IPS DF 4.7 (cell line): ENCODE results near the gene HTT-AS.

Experiments
- DNase-seq: peaks from one replicate; pipeline ENCODE4 v3.0.0-alpha.2; 2013; ENCODE audit warnings: low spot score; ENCODE audit errors: extremely low read depth

Gene HTT-AS

DNA sequence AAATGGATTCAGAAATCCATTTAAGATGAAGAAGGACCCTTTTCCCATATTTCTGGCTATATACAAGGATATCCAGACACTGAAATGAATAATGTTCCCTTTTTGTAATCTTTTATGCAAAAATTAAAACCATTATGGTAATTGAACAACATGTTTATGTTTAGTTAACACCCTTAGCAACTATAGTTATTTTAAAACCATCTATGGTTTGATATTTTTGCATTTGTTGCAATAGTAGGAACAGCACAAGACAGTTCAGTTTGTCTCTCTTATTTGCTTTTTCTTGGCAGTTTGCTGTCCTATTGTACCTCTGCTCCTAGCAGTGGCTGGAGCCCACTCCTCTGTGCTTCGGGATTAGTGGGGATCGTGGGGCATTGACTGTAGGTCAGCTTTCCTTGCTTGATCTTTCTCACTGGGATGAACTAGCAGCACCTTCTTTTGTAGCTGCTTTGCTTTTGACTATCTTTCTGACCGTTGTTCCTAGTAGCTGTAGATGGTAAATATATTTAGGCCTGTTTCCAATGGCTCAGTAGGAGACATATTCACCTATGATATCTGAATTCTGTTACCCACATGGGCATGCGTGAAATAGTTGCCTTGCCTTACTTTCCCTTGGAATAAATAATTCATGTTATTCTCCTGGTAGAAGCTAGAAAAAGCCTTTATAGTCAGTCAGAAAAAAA lies 12.9 kb upstream of the HTT-AS start:
- no peak for DNase-seq

- DNase-seq, result no peak
These were observed 11.8 kb upstream of the HTT-AS start for GRCh38 chr4:3085948-3086670.

DNA sequence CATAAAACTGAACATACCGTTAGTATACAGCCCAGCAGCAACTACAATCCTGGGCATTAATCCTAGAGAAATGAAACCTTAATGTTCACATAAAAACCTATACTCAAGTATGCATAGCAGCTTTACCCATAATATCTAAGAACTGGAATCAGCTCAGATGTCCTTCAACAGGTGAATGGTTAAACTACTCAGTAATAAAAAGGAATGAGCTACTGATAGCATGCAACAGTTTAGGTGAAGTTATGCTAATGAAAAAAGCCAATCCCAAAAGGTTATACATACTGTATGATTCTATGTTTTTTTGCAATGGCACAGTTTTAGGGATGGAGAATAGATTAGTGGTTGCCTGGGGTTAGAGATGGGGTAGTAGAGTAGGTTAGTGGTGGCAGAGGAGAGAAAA lies 9.4 kb upstream of the HTT-AS start:
- DNase-seq, result no peak

- DNase-seq, result no peak
These were observed 8.7 kb upstream of the HTT-AS start for GRCh38 chr4:3082925-3083515.

GRCh38 chr4:3079694-3080123 lies 5.4 kb upstream of the HTT-AS start:
- DNase-seq, result no peak

GRCh38 chr4:3077796-3078195 lies 3.5 kb upstream of the HTT-AS start:
- no peak for DNase-seq

DNA sequence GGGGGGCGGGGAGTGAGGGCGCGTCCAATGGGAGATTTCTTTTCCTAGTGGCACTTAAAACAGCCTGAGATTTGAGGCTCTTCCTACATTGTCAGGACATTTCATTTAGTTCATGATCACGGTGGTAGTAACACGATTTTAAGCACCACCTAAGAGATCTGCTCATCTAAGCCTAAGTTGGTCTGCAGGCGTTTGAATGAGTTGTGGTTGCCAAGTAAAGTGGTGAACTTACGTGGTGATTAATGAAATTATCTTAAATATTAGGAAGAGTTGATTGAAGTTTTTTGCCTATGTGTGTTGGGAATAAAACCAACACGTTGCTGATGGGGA lies 1.3 kb upstream of the HTT-AS start:
- no peak for DNase-seq

DNA sequence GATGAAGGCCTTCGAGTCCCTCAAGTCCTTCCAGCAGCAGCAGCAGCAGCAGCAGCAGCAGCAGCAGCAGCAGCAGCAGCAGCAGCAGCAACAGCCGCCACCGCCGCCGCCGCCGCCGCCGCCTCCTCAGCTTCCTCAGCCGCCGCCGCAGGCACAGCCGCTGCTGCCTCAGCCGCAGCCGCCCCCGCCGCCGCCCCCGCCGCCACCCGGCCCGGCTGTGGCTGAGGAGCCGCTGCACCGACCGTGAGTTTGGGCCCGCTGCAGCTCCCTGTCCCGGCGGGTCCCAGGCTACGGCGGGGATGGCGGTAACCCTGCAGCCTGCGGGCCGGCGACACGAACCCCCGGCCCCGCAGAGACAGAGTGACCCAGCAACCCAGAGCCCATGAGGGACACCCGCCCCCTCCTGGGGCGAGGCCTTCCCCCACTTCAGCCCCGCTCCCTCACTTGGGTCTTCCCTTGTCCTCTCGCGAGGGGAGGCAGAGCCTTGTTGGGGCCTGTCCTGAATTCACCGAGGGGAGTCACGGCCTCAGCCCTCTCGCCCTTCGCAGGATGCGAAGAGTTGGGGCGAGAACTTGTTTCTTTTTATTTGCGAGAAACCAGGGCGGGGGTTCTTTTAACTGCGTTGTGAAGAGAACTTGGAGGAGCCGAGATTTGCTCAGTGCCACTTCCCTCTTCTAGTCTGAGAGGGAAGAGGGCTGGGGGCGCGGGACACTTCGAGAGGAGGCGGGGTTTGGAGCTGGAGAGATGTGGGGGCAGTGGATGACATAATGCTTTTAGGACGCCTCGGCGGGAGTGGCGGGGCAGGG lies 711 bp upstream of the HTT-AS start:
- DNase-seq, result no peak

DNA sequence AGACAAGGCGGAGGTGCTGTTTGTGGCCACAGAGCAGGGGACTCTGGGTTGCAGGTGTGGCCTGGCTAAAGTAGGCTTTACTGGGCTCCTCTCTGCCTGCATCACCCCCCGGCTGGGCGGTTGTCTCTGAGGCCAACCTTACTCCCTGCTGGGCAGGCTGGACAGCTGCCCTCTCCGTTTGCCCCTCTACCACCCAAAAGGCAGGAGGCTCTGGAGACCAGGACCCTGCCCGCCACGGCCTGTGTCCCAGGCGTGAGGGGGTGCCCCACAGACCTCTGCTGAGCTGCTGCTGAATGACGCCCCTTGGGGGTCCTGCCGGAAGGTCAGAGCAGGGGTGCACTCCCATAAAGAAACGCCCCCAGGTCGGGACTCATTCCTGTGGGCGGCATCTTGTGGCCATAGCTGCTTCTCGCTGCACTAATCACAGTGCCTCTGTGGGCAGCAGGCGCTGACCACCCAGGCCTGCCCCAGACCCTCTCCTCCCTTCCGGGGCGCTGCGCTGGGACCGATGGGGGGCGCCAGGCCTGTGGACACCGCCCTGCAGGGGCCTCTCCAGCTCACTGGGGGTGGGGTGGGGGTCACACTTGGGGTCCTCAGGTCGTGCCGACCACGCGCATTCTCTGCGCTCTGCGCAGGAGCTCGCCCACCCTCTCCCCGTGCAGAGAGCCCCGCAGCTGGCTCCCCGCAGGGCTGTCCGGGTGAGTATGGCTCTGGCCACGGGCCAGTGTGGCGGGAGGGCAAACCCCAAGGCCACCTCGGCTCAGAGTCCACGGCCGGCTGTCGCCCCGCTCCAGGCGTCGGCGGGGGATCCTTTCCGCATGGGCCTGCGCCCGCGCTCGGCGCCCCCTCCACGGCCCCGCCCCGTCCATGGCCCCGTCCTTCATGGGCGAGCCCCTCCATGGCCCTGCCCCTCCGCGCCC lies 920 bp downstream of the HTT-AS start:
- DNase-seq, result no peak

DNA sequence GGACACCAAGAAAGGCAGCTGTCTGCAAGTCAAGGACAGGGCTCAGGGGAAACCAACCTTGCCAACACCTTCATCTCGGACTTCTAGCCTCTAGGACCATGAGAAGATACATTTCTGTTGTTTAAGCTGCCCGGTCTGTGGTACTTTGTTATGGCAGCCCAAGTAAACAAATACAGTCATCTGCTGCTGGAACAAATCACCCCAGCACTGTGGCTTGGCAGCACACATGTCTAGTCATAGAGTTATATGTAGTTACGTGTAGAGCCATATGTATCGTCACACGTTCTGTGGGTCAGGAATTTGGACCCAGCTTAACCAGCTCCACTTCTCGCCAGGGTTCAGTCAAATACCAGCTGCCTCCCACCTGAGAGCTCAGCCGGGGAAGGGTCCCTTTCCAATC lies 2.5 kb downstream of the HTT-AS start:
- DNase-seq, result no peak

GRCh38 chr4:3070709-3071500 lies 3.4 kb downstream of the HTT-AS start:
- no peak for DNase-seq

- DNase-seq, result no peak
These were observed 4.6 kb downstream of the HTT-AS start for GRCh38 chr4:3069661-3070199.

DNA sequence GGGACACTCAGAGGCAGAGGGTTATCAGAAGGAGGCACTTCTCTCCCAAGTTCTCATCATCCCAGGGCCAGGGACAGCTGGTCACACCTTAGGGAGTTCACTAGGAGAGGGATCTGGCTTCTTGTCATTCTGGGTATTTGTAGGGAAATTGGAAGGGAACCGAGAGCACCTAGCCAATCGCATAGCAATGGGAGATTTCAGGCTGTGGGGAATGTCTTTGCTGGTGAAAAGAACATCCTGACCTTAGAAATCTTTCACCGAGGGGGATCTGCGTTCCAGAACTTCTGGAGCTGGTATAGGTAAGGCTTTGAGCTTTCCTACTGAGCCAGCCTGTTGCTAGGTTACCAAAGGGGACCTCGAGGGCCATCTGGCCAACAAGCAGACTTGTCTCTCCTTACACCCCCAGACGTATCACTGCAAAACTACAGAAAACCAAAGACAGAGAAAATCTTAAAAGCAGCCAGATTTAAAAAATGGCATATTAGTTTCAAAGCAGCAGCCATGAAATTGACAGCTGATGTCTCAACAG lies 6.8 kb downstream of the HTT-AS start:
- DNase-seq, result no peak

DNA sequence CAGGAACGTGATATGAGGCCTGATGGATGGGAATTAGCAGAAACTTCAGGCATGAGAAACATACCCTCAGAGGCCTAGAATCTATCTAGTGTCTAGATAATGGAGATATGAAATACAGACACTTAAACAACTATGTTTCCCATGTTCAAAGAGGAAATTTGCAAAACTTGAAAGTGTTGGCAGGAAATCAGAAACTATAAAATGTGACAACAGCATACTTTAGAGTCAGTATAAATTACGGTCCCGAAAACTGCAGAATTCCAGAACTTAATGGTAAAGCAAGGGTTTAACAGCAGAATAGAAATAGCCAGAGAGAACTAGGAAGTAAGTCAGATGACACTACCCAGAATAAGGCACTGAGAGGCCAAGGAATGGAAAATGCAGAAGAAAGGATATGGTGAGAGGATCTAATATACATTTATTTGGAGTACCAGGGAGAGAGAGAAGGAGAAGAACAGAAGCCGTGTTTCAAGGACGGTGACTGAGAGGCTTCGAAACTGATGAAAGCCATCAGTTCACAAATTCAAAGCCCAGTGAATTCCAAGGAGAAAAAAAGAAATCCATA lies 7.4 kb downstream of the HTT-AS start:
- no peak for DNase-seq

DNA sequence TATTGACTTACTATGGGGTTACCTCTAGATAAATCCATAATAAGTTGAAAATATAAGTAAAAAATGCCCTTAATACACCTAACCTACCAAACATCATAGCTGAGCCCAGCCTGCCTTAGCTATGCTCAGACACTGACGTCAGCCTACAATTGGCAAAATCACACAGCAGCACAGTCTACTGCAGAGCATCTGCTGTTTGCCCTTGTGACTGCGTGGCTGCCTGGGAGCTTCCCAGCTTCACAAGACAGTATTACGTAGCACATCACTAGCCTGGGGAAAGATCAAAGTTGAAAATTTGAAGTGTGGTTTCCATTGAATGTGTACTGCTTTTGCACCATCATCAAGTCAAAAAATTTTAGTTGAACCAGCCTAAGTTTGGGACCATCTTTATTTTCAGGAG lies 8.8 kb downstream of the HTT-AS start:
- DNase-seq, result no peak

DNA sequence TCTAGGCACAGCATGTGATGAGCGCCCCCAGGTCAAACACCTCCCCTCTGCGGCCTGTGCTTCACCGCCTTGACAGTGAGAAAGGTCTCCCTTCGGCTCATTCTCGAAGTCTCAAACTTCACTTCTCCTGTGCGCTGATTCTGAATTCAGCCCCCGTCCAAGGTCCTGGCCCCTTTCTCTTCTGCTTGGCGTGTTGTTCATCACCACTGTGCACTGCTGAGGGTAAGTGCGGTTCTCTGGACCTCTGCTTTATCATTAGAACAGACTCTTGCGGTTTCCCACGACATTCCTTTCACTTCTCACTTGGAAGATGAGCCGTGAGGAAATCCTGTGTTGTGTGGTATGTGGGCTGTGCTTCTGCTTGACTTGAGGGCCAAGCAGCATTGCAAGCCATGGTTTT lies 11.9 kb downstream of the HTT-AS start:
- DNase-seq, result no peak

- DNase-seq, result no peak
These were observed 13.4 kb downstream of the HTT-AS start for GRCh38 chr4:3060946-3061345.

DNA sequence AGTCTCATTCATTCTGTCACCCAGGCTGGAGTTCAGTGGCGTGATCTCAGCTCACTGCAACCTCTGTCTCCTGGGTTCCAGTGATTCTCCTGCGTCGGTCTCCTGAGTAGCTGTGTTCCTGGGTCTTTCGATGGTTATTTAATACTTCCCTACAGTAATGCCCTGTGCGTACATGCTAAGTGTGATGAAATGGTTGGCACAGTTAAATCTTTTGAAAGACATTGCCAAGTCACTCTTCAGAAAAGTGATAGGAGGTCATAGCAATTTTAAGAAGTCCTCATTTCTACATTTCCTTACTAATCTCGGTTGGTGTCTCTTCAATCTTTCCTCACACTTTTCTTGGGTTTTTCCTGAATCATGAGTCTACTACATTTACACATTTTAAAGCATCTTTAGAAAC lies 14.4 kb downstream of the HTT-AS start:
- DNase-seq, result no peak

DNA sequence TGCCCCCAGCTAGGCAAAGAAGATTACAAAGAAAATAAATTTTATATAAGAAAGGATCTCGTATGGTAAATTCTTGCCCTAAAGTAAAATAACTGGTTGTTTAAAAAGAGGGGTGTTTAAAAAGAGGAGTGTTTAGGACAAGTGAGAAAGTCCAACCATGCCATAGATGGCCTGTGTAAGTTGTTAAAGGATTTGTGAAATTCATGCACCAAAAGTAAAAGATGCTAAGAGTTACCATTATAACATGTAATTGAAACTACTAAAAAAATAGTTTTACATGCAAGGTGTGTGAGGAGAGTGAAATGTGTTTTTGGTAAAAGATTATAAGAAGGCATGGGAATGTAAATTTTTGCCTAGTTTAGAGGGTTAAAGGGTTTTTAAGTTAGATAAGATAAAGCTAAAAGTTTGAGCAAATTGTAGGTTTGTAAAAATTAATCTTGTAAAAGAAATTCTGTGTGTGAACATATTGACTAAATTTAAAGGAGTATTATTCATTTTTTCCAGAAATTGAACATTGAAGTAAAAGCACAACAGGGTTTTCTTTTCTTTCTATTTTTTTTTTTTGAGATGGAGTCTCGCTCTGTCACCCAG lies 20.1 kb downstream of the HTT-AS start:
- DNase-seq, result no peak
